HFFc6 (cell line): ENCODE results near the gene PMM1. TPM values are rescaled to one million over a fixed set of nuclear protein-coding genes. Genes with fewer than 3 reads are reported as not detected.

ENCODE experiments used
- DNase-seq: peaks from one replicate; pipeline ENCODE4 v3.0.0-alpha.2; 2018
- H3K27ac Mint-ChIP-seq: 2 replicates; pipeline ENCODE4 v1.8.0; 2020; ENCODE audit warnings: mild to moderate bottlenecking, mixed read lengths
- H3K27me3 Mint-ChIP-seq: 2 replicates; pipeline ENCODE4 v1.8.0; 2021; ENCODE audit warnings: mild to moderate bottlenecking, moderate library complexity, mixed read lengths; ENCODE audit not compliant: insufficient read depth
- H3K36me3 Mint-ChIP-seq: 2 replicates; pipeline ENCODE4 v1.8.0; 2021; ENCODE audit warnings: low read depth, mixed read lengths
- H3K4me1 Mint-ChIP-seq: 2 replicates; pipeline ENCODE4 v1.8.0; 2020; ENCODE audit warnings: low read depth, mixed read lengths
- H3K4me3 Mint-ChIP-seq: 2 replicates; pipeline ENCODE4 v1.8.0; 2020; ENCODE audit warnings: mild to moderate bottlenecking, moderate library complexity, mixed read lengths
- H3K9me3 Mint-ChIP-seq: 2 replicates; pipeline ENCODE4 v1.8.0; 2020; ENCODE audit warnings: mild to moderate bottlenecking, mixed read lengths
- CTCF ChIP-seq: fragments of 200-600 bp; sonication (generic); IDR thresholded peaks from 2 replicates; pipeline ENCODE4 v1.5.0; 2021; ENCODE audit warnings: antibody characterized with exemption, mild to moderate bottlenecking
- total RNA-seq, 6 experiments: library from RNA; stranded (reverse); fragmentation: NEBNext Ultra II Directional; extraction: Animal tissue kit (Norgen Biotek cat#: 25700); gene quantifications; 2 replicates in 1 of 6; 3 replicates in 5 of 6; pipeline ENCODE4 v1.2.3, GENCODE V29; 2021

Gene PMM1
- total RNA-seq, 6 experiments from 2014 or later = 60.1 to 69.2 (median 64.8) TPM

- no peak for DNase-seq
- Mint-ChIP-seq H3K9me3 (no peaks in the 10 kb centered on the region), H3K4me1 (peaks cover 43% of the 10 kb centered on the region), H3K36me3 (peaks cover 20% of the 10 kb centered on the region), H3K4me3 (no peak overlapping the region; the same call in 1 of the 2 replicates), H3K27ac (no peak overlapping the region; the same call in 1 of the 2 replicates), H3K27me3 (no peaks in the 10 kb centered on the region; the same call in 1 of the 2 replicates)
- no peak for TF ChIP-seq CTCF
Measured at GRCh38 chr22:41539146-41540005, 50.3 kb downstream of the PMM1 start.

DNA sequence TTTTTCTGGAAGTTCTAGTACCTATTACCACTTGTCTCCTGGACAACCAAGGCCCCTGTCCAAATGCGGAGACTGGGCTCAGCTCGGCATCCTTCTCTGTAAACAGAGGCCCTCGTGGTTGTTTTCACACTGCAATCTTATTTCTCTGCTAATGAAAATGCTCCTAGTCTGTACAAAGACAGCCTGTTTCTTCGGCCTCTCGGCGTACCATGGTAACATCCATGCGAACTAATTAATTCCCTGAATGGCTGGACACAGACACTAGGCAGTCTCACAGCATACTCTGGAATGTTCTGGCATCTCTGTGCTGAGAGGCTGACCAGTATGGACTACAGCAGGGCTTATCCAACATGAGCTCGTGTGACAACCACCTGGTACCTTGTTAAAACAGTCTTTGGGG is 51.1 kb downstream of the PMM1 start:
- H3K36me3 Mint-ChIP-seq = peaks cover 20% of the 10 kb centered on the region
- H3K9me3 Mint-ChIP-seq = no peaks in the 10 kb centered on the region
- no peak overlapping the region for H3K4me3 Mint-ChIP-seq
- H3K27me3 Mint-ChIP-seq = no peaks in the 10 kb centered on the region; the same call in 1 of the 2 replicates
- peaks cover 42% of the 10 kb centered on the region for H3K4me1 Mint-ChIP-seq
- H3K27ac Mint-ChIP-seq = no peak overlapping the region
- DNase-seq = no peak
- TF ChIP-seq CTCF = no peak

GRCh38 chr22:41537203-41537602 is 52.4 kb downstream of the PMM1 start:
- peaks cover 10% of the 10 kb centered on the region for H3K36me3 Mint-ChIP-seq
- peaks cover 29% of the 10 kb centered on the region for H3K4me1 Mint-ChIP-seq
- no peak for DNase-seq
- H3K27me3 Mint-ChIP-seq = peaks cover 3% of the 10 kb centered on the region; the same call in 1 of the 2 replicates
- no peak for TF ChIP-seq CTCF
- no peaks in the 10 kb centered on the region for H3K9me3 Mint-ChIP-seq
- H3K27ac Mint-ChIP-seq = no peak overlapping the region
- no peak overlapping the region for H3K4me3 Mint-ChIP-seq

DNA sequence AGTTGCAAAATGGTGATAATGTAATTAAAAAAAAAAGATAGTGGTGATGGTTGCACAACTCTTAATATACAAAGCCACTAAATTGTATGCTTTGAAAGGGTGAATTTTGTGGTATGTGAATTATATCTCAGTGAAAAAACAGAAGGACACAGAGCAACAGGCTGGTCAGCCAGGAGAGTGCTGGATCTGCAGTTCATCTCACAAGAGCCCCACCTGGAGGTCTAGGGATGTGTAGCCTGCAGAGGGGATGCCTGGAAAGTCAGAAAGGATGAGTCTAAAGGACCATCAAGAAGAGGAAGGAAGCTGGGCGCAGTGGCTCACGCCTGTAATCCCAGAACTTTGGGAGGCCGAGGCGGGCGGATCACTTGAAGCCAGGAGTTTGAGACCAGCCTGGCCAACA is 54.4 kb downstream of the PMM1 start:
- no peaks in the 10 kb centered on the region for H3K9me3 Mint-ChIP-seq
- H3K4me1 Mint-ChIP-seq = peaks cover 11% of the 10 kb centered on the region
- H3K27ac Mint-ChIP-seq = no peak overlapping the region
- H3K27me3 Mint-ChIP-seq = peaks cover 3% of the 10 kb centered on the region; the same call in 1 of the 2 replicates
- DNase-seq = peak; percentile 38
- H3K4me3 Mint-ChIP-seq = no peak overlapping the region
- TF ChIP-seq CTCF = peak; percentile 45
- peaks cover 10% of the 10 kb centered on the region for H3K36me3 Mint-ChIP-seq

GRCh38 chr22:41534219-41534618 is 55.4 kb downstream of the PMM1 start:
- Mint-ChIP-seq H3K27ac (no peak overlapping the region), H3K27me3 (peaks cover 3% of the 10 kb centered on the region)

More at GRCh38 chr22:41534219-41534618, 55.4 kb downstream of the PMM1 start:
- peaks cover under 1% of the 10 kb centered on the region; the same call in 1 of the 2 replicates for H3K4me1 Mint-ChIP-seq
- peaks cover 6% of the 10 kb centered on the region for H3K36me3 Mint-ChIP-seq
- no peak for DNase-seq
- TF ChIP-seq CTCF = no peak
- no peaks in the 10 kb centered on the region for H3K9me3 Mint-ChIP-seq
- no peak overlapping the region for H3K4me3 Mint-ChIP-seq
